ENCODE measurements around the gene COX14. TPM values are rescaled to one million over a fixed set of nuclear protein-coding genes. Genes with fewer than 3 reads are reported as not detected.

COX14 gene
- total RNA-seq, 1 experiment from 2014 or later: 31.9 TPM

DNA sequence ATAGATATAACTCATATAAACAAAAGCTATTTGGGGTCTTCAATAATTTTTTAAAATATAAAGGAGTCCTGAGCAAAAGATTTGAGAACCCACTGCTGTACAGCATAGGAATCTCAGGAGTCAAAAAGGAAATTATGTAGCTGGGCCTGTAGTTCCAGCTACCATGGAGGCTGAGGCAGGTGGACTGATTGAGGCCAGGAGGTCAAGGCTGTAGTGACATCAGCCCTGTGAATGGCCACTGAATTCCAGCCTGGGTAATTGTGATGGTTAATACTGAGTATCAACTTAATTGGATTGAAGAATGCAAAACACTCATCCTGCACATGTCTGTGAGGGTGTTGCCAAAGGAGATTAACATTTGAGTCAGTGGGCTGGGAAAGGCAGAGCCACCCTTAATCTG is 44.6 kb downstream of the COX14 start:
- Histone ChIP-seq H3K27me3 (ENCODE audit: insufficient read depth, low read length) (no peaks in the 10 kb centered on the region), H3K4me1 (ENCODE audit: insufficient read depth, low read length) (no peaks in the 10 kb centered on the region), H3K9ac (ENCODE audit: extremely low read depth, insufficient read length, low read length) (no peak overlapping the region), H3K23ac (ENCODE audit: insufficient read length, low read depth, low read length) (no peak overlapping the region), H2AK5ac (ENCODE audit: insufficient read length, low read length) (no peak overlapping the region), H4K8ac (replicated peaks; ENCODE audit: insufficient read length, low read depth, low read length) (no peak overlapping the region), H2BK15ac (ENCODE audit: low read depth, low read length) (no peak overlapping the region), H3K4me2 (ENCODE audit: insufficient read depth, insufficient read length, low read length) (no peak overlapping the region), H4K5ac (ENCODE audit: insufficient read length, low read depth, low read length) (no peak overlapping the region), H3K23me2 (ENCODE audit: insufficient read length, low read depth, low read length, poor library complexity, severe bottlenecking) (no peaks in the 10 kb centered on the region), H3T11ph (ENCODE audit: low read length) (no peak overlapping the region), H3K4ac (ENCODE audit: low read depth, low read length) (no peak overlapping the region), H2BK5ac (ENCODE audit: insufficient read length, low read length) (no peak overlapping the region), H3K56ac (ENCODE audit: insufficient read length, low read depth, low read length) (no peak overlapping the region), H3K79me2 (ENCODE audit: insufficient read depth, low read length) (peaks cover 6% of the 10 kb centered on the region; the same call in 1 of the 2 replicates), H2BK120ac (ENCODE audit: low read depth, low read length, poor library complexity, severe bottlenecking) (no peak overlapping the region), H3K79me1 (ENCODE audit: insufficient read depth, low read depth, low read length, poor library complexity, severe bottlenecking) (no peaks in the 10 kb centered on the region), H3K27ac (ENCODE audit: insufficient read length, low read depth, low read length) (no peak overlapping the region), H3K14ac (ENCODE audit: insufficient read depth, low read length) (no peak overlapping the region), H2AFZ (ENCODE audit: low read length) (no peak overlapping the region), H4K20me1 (ENCODE audit: control insufficient read depth, insufficient read depth, insufficient read length) (no peaks in the 10 kb centered on the region), H3K9me3 (ENCODE audit: control insufficient read depth, low read depth, low read length) (no peaks in the 10 kb centered on the region), H4K91ac (ENCODE audit: insufficient read length, low read depth, low read length) (no peak overlapping the region), H2BK20ac (ENCODE audit: low read depth, low read length, poor library complexity, severe bottlenecking) (no peak overlapping the region), H2BK12ac (ENCODE audit: insufficient read length, low read depth, low read length) (no peak overlapping the region), H3K18ac (ENCODE audit: insufficient read length, low read depth, low read length) (no peak overlapping the region)
- H3K36me3 Mint-ChIP-seq (ENCODE audit: insufficient read depth in 1 of 3, low read depth in 3 of 3): peaks cover 11 to 14% (median 12%) of the 10 kb centered on the region in 3 experiments
- H3K27me3 Mint-ChIP-seq (ENCODE audit: low read depth): no peaks in the 10 kb centered on the region
- H3K27ac Mint-ChIP-seq: no peak overlapping the region; a peak in 1 of 7 replicates
- H3K9me3 Mint-ChIP-seq: no peaks in the 10 kb centered on the region
- DNase-seq: no peak
- TF ChIP-seq CTCF (conservative IDR thresholded peaks at IDR 0.05): no peak
- H3K4me3 Mint-ChIP-seq: no peak overlapping the region
- H3K4me1 Mint-ChIP-seq: no peaks in the 10 kb centered on the region

Data from H9 (cell line).